SU-DHL-6 (cell line): ENCODE measurements around the gene PCK1.

Source experiments
- CTCF ChIP-seq: fragments of 200-600 bp; sonication (generic); IDR thresholded peaks from one replicate; pipeline ENCODE4 v1.5.1; 2017; ENCODE audit warnings: antibody characterized with exemption, mild to moderate bottlenecking, low read length, moderate library complexity; ENCODE audit not compliant: insufficient read depth, poor library complexity, severe bottlenecking
- EZH2phosphoT487 ChIP-seq: fragments of 200-600 bp; sonication (generic), shearing (Covaris generic); conservative IDR thresholded peaks from 2 replicates; pipeline ENCODE4 v1.6.1; 2018; ENCODE audit warnings: mild to moderate bottlenecking, antibody characterized with exemption, low read length, moderate library complexity, mixed read lengths

- TF ChIP-seq CTCF (no peak), EZH2phosphoT487 (no peak)
Observed at GRCh38 chr20:57613481-57613921, 52.6 kb downstream of the PCK1 start.
